GM20431 (cell line): Measurements from ENCODE around the gene CD81.

ENCODE experiments used
- in situ Hi-C: fragments of 300-500 bp; cut with MseI, MboI; formaldehyde crosslinking; loops from one replicate; pipeline ENCODE4 v1.15.0; 2020; ENCODE audit warnings: low sequenced_read_pairs; ENCODE audit not compliant: unreplicated experiment

Gene CD81

DNA sequence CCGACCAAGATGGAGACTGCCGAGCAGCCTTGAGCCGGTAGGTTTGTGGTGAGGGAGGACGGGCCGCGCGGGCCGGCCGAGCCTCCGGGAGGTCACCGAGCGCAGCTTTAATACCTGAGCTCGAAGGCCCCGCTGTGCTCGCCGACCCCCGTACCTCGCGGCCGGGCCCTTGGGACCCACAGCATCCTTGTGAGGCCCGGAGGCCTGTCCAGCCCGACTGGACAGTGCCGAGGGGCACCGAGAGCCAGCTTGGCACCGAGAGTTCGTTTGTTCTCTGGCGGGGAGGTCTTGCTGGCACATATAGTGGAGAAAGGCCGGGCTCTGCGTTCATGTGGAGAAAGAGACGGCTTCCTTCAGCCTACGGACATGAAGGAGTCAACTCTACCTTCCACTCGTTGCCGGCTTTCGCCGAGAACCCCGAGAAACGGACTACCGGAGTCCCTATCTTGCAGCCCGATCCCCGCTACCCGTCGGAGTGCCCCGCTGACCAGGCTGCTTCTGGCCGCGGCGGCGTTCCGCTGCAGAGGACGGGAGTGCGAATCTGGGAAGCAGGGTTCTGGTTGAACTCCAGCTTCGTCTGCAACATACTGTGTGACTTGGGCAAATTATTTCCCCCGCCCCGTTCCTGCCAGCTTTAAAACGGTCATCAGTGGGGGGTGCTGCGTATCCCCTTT, 23.8 kb downstream of the CD81 start:
- in situ Hi-C loops, result no loop called here

DNA sequence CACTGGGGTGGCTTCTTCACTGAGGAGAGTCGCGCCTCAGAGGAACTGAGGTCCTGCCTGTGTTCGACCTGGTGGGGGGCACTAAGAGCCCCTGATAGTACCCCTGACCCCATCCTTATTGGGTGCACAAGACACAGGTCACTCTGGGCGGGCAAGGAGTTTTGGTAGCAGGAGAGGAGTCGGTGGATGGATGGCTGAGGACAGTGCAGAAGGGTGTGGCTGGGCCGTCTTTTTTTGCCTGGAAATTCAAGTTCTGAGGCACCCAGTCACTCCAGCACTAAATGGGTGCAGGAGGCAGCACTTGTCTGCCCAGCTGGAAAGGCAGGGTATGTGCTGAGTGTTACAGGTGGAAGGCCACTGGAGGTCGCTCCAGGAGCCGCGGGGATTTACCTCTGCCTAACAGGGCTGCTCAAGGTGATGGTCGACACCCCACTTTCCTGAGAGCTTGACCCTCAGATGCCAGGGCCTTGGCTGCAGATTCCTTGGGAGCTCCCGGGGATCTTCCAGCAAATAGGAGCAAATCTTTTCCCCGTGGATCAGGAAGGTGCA, 24.4 kb downstream of the CD81 start:
- in situ Hi-C loops, result no loop called here

DNA sequence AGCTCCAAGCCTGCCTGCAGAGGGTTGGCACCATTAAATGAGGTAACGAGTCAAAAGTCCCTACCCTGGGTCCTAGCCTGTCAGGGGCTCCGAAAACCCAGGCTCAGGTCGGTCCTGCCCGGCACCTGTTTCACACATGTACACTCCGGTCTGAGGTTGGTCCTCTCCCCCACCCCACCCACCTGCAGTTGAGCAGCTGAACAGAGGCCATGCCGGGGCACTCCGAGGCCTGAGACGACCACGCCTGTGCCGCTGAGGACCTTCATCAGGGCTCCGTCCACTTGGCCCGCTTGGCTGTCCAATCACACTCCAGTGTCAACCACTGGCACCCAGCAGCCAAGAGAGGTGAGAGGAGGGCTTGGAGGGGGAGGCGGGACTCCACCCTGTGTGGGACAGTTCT, 25.0 kb downstream of the CD81 start:
- in situ Hi-C loops, result no loop called here

DNA sequence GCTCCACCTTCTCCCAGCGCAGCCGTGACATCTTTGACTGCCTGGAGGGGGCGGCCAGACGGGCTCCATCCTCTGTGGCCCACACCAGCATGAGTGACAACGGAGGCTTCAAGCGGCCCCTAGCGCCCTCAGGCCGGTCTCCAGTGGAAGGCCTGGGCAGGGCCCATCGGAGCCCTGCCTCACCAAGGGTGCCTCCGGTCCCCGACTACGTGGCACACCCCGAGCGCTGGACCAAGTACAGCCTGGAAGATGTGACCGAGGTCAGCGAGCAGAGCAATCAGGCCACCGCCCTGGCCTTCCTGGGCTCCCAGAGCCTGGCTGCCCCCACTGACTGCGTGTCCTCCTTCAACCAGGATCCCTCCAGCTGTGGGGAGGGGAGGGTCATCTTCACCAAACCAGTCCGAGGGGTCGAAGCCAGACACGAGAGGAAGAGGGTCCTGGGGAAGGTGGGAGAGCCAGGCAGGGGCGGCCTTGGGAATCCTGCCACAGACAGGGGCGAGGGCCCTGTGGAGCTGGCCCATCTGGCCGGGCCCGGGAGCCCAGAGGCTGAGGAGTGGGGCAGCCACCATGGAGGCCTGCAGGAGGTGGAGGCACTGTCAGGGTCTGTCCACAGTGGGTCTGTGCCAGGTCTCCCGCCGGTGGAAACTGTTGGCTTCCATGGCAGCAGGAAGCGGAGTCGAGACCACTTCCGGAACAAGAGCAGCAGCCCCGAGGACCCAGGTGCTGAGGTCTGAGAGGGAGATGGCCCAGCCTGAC, 26.0 kb downstream of the CD81 start:
- in situ Hi-C loops, result no loop called here

DNA sequence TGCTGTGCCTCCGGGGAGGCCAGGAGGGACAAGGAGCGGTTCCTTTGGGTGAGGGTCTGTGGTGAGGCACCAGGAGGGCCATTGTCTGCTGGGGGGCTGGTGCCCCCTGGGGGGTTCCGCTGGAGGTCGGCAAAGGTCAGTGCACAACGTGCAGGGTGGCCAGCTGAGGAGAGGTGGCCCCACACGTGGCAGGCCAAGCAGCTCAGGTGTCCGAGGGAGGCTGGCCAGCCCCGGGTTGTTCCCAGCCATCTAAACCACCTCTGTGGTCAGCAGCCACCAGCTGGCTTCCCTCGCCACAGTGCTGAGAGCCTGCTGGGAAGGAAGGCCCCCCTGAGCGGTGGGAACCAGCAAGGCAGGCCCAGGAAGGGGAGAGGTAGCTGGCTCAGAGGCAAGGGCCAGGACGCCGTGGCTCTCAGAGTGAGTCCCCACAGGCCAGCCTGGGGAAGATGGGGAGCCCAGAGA, 27.7 kb downstream of the CD81 start:
- in situ Hi-C loops, result no loop called here

DNA sequence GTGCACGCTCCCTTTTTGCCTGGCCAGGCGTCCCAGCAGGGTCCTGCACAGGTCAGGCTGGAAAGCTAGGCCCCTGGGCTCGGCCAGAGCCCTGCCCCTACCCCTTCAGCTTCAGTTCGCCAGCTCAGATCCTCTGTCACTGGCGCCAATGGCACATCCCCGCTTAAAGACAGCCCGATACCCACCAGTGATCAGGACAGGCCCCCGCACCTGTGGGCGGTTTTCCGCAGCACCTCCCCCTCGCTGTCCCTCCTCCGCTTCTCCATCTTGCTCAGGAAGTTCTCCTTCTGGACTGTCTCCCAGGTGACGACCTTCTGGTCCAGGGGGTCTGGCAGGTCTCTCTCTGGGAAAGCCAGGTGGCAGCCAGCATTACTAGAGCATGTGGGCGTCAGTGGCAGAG, 29.3 kb downstream of the CD81 start:
- in situ Hi-C loops, result no loop called here

DNA sequence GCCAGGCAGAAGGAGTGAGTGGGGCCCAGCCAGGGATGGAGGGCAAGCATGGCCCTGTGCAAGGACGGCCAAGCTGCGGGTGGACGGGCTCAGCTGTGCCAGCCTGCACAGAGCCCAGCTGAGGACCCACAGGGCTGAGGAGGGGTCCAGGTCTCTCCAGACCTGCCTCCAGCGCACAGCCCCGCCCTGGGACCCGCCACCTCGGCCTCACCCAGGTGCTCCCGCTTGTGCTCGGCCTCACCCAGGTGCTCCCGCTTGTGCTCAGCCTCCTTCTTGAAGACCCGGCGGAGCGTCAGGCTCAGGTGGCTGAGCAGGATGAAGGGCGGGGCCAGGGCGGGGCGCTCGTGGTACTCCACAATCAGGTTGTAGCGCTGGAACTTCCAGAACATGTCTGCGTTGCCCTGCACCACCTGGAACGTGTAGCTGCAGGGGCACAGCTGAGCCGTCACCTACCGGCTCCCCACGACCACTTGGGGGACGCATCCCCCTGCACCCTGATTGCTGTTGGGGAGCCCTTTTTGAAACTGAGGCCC, 29.8 kb downstream of the CD81 start:
- in situ Hi-C loops, result no loop called here

DNA sequence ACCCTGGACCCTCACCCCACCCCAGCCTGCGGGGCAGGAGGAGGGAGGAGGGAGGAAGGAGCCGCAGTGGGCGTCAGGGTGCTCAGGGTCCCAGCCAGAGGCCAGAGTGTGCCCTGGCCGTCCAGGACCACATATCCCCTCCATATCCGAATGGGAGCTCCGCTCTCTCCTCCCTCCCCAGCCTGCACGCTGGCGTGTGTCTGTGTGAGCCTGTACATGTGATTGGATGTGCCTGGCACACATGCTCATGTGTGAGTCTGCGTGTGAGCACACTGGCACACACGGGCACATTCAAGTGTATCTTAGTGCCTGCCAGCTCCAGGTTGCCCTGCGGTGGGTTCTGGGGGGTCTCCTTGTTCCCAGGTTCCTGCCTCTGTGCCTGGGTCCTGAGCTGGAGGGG, 31.6 kb downstream of the CD81 start:
- in situ Hi-C loops, result no loop called here

DNA sequence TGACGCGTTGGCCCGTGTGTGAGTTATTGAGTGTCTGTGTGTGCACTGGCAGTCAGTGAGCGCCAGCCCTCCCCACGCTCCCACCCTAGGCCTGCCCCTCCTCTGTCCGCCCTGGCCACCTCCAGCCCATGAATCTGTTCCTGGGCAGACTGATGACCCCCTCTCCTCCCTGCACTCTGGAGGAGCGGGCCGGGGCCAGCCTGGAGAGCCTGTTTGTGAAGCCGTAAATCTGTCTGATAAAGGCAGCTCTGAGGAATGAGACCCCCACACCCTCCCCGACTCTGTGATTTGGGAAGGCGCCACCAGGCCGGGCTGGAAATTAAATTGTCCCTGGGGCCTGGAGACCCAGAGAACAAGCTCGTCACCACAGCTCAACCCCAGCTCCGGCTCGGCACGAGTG, 32.0 kb downstream of the CD81 start:
- in situ Hi-C loops, result no loop called here

DNA sequence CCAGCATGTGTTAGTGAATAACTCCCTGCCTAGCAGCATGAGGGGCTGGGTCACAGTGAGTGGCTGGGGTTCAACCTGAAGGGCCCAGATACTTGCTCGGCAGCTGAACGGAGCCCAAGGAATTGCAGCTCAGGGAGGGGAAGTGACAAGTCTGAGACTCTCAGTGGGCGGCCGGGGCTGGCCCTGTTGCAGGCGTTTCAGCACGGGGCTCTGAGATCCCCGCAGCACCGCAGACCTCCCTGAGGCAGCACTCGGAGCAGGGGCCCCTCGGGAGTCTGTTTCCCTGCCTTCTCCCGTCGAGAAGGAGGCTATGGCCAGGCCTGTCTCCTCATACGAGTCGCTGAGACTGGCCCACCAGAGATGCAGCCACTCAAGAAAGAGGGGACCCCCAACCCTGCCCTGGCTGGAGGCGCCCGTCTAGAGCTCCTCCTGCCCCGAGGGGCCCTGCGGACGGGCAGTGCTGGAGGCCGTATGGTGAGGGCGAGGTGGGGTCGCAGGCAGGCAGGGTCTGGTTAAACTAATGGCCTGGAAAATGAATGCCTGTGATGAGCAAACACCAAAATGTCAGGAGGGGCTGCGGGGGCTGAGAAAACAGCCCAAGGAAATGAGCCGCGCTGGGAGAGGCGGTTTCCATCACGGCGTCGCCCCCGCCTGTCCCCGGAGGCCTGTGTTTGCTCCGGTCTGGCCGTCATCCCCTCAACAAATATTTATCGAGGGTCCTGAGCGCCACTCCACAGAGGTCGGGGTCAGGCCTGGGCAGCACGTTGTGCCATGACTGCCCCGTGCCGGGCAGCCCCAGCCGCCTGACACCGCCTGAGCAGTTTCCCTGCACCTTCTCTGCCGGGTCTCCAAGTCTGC, 32.7 kb downstream of the CD81 start:
- in situ Hi-C loops, result loop anchor here (10.0 kb wide), 1 partner anchor 215 kb away; no protein-coding TSS in a partner anchor

DNA sequence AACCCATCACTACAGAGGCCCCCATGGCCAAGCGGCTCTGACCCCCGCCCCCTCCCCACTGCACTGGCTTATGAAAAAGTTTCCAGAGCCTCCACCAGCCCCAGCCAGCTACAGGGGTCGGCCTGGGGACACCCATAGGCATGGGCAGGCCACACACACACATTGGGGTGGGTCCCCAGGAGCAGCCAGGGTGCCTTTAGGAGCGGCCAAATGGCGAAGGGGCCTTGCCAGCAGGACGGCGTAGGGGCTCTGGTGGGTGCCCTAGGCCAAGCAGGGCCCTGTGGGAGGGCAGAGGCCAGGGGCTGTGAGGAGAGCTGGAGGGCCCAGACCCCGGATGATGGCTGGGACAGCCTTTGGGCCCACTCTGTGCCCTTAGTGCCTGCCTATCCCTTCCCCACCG, 33.5 kb downstream of the CD81 start:
- in situ Hi-C loops, result loop anchor here (10.0 kb wide), 1 partner anchor 216 kb away; no protein-coding TSS in a partner anchor

DNA sequence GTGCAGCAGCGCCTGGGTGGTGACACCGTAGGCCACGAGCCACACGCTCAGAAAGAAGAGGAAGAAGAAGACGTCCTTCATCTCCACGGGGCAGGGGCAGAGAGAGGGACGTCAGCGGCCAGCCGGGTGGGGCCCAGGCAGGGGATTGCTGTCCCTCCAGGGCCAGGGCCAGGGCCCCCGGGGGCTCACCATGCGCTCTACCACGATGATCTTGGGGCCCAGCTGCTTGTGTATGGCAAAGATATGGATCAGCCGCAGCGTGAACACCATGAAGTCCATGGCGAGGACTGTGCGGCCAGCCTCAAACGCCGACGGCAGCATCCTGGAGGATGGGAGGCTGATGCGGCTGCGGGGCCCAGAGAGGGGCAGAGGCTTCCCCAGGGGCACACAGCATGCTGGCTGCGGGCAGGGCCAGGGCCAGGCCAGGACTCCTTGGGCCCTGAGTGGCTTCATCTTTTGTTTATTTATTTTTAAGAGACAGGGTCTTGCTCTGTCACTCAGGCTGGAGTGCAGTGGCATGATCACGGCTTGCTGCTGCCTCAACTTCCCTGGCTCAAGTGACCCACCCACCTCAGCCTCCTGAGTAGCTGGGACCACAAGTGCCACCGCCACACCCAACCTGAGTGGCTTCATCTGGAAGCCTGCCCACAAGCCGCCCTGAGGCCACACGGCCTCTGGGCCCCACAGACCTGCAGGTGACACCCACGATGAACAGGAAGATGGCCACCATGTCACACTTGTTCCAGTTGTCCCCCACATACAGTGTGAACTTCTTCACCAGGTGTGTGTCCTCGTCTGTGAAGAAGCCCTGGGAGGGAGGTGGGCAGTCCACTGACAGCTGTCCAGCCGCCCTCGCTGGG, 34.6 kb downstream of the CD81 start:
- in situ Hi-C loops, result loop anchor here (10.0 kb wide), 1 partner anchor 217 kb away; no protein-coding TSS in a partner anchor

DNA sequence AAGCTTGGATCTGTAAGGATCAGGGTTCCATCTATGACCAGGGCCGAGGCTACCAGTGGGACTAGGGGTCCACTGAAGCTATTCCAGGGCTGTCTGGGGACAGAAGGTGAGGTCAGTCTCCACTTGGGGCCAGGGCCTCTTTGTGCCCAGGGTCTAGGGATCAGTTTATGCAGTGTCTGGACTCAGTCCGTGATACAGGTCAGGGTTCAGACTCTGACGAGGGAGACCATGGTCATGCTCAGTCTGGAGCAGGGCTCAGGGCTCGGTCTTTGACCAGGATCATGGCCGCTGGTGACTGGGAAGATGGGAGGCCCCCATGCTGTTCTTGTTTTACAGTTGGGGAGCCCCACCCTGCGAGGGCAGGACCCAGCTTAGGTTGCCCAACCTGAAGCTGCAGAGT, 35.2 kb downstream of the CD81 start:
- in situ Hi-C loops, result loop anchor here (10.0 kb wide), 1 partner anchor 218 kb away; no protein-coding TSS in a partner anchor

DNA sequence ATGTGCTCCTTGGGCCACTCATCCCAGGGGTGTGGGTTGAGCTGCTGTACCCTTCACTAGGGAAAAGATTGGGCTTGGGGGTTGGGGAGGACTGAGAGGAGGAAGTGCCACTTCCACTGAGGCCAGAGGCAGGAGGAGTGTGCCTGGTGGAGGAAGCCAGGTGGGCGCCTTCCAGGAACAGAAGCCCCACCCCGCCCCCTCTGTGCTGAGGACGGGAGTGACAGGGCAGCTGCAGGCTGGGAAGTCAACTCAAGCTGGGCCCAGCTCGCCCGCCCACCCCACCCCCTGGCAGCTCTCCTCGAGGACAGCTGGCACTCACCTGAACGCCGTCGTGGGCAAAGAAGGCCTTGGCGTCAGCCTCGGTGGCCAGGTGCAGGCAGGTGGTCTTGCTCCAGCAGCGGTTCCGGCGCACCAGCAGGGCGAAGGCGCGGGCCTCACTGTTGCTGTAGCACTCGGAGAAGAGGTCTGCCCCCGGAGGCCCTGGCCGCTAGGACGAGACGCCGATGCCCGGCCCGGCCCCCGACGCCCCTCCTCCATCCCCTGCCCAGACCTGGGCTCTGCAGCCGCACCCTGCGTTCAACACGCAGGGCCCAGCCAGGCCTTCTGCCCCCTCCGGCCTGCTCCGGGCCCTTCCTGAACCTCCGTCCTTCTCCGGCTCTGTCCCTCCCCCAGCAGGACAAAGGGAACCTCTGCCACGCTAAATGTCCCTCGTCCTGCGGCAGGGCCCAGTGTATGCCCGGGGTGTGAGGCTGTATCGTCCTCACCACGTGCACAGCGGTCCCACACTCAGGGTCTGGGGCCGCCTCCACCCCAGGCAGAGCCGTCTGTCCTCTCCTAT, 36.9 kb downstream of the CD81 start:
- in situ Hi-C loops, result loop anchor here (10.0 kb wide), 1 partner anchor 219 kb away; no protein-coding TSS in a partner anchor

DNA sequence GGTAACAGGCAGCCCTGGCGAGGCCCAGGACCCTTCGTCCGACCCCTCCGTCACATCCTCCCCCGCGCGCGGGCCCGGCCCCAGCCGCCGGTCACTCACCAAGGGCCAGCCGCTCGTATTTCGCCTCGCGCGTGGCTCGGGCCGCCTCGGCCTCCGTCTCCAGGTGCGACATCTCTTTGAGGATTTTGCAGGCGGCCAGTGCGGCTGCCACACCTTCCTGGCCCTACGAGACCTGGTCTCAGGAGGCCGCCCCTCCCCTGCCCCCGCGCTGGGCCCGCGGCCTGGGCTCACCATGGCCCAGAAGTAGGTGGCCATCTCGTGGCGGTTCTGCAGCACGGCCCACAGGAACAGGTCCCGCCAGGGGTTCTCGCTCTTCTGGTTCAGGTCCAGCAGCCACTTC, 37.5 kb downstream of the CD81 start:
- in situ Hi-C loops, result loop anchor here (10.0 kb wide), 1 partner anchor 220 kb away; no protein-coding TSS in a partner anchor

DNA sequence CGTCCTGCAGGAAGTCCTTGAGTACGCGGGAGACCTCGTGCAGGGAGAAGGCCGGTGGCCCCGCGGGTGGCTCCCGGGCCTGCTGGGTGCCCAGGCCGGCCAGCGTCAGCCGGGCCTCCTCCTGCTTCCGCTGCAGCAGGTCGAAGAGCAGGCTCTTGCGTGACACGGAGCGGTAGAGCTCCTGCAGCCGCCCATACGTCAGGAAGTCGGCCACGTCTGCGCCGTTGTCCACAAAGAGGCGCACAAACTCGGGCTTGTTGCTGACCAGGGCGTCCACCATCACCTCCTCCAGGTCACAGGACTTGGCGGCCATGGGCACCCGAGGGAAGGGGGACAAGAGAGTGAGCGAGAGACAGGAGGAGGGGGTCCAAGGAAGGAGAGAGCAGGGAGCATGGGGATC, 38.1 kb downstream of the CD81 start:
- in situ Hi-C loops, result loop anchor here (10.0 kb wide), 1 partner anchor 220 kb away; no protein-coding TSS in a partner anchor

DNA sequence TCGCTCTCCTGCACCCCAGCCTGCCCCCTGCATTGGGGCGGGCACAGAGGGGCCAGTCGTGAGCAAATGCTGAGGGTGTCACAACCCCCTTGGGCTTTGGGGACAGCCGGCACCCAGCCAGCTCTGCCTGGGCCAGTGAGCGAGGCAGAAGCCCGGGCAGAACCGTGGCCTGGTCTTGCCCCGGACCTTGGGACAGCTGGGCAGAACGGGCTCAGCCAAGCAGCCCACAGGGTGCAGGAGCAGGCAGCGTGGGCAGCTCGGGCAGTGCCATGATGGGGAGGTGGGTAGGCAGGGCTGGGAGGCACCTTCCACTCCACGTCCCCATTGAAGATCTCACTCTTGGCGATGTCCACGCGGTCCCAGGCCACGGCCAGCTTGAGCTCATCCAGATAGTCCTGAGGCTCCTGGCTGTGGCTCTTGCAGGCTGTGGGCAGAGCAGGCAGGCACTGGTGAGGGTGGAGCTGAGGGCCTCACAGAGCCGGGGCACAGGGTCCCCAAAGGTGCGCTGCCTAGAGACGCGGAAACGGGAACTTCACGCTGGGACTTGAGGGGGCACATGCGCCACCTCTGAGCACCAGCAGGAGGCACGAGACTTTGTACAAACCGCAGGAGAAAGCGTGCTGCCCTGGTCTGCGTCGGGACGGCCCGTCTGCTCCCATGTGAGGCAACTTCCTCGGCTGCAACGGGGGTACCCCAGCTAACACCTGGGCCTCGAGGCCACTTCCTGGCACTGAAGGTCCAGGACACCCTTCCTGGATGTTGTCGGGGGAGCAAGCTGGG, 38.7 kb downstream of the CD81 start:
- in situ Hi-C loops, result loop anchor here (10.0 kb wide), 1 partner anchor 221 kb away; no protein-coding TSS in a partner anchor
